GM18520 (cell line): ENCODE results near the gene VPS37D.
"Not testable (repeated sequence)": the region's sequence is repeated elsewhere in the genome, so short reads cannot be mapped to it uniquely, and the experiment has no call there.

Source experiments
- ATAC-seq: cut with Tn5 transposase; IDR thresholded peaks from one replicate; pipeline ENCODE4 v1.9.1; 2021; ENCODE audit not compliant: unreplicated experiment

Gene VPS37D

DNA sequence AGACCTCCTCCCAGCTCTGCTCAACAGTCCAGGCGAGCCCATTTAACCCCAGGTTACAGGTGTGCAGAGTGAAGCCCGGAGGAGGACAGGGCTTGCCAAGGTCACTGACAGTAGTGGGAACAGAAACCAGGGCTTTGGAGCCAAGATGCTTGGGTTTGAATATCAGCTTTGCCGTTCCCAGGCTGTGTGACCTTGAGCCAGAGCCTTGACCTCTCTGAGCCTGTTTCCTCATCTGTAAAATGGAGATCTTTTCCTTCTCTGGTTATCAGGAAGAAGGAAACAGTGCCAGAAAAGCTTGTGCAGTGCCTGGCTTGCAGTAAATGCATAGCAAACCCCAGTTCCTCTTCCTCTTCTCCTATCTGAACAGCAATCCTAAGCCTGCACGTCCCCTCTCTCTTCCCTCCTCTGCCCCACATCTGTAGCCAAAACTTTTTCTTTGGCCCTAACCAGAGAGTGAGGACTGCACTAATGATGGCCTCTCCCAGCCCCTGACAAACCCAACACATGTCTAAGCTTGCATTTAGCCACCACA lies 21.9 kb upstream of the VPS37D start:
- ATAC-seq = no peak

DNA sequence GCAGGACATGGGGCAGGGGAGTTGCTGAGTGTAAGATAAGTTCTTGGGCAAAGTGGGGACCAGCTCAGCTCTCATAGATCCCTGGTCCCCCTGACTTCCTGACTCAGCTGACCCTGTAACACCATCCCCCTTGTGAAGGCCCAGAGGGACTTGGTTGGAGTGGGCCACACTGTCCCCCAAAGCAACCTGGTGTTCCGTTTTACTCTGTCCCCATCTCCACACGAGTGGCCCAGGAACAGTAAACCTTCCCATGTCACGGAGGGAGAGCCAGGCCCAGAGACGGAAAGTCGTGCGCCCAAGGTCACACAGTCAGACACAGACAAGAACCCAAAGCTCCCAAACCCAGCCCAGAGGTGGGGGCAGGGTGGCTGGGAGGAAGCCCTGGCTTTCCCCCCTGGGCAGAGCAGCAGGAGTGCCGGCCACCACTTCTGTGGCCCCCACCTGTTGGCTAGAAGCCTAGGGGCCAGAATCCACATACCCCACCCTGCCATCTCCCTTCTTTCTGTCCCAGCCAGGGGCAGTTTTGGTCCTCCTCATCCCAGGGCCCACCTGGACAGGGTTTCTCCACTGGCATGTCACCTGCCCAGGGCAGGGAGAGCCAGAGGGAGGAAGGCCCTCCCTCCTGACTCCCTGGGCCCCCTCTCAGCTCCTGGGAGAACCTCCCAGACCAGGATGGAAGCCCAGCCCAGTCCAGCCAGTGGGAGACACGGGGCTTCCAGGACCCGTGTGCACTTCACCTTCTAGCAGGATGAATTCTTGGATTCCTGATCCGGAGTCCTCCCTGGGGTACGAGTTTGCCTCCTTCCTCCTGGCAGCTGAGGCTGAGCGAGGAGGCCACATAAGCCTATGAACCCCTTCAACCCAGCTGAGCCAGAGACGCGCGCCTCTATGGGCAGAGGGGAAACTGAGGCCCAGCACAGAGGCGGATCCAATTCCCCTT lies 20.6 kb upstream of the VPS37D start:
- no peak for ATAC-seq

DNA sequence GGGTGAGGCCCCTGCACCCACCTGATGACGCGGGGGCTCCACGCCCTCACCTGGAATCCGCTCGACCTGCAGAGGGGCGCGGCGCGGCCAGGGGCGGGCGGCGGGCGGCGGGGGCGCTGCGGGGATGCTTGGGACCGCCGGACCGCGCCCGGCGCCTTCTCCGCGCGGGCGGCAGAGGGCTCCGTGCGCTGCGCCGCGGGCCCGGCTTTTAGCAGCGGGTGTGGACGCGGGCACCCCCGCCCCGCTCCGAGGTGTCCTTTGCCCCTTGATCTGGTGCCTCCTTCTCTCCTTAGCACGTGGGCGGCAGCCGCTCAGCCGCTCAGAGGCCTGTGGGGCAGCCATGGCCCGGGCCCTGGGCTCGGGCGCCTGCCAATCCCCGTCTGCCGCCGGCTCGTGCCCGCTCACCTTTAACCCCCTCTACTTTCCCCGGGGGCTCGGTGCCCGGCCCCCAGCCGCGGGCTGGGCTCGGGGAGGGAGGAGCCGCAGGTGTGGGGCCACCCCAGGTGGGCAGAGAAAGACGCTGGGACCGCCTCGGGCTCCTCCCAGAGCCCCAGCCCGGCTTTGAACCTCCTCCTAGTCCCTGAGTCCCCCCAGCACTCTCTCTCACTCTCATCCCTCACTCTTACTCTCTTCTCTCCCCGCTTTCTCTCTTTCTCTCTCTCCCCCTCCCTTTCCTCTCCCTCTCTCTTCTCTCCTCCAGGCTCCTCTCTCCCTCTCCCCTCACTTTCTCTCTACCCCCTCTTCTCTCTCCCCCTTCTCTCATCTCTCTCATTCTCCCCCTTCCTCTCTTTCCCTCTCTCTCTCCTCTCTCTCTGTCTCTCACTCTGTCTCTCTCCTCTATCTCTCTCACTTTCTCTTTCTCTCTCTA lies 19.7 kb upstream of the VPS37D start:
- no peak for ATAC-seq

DNA sequence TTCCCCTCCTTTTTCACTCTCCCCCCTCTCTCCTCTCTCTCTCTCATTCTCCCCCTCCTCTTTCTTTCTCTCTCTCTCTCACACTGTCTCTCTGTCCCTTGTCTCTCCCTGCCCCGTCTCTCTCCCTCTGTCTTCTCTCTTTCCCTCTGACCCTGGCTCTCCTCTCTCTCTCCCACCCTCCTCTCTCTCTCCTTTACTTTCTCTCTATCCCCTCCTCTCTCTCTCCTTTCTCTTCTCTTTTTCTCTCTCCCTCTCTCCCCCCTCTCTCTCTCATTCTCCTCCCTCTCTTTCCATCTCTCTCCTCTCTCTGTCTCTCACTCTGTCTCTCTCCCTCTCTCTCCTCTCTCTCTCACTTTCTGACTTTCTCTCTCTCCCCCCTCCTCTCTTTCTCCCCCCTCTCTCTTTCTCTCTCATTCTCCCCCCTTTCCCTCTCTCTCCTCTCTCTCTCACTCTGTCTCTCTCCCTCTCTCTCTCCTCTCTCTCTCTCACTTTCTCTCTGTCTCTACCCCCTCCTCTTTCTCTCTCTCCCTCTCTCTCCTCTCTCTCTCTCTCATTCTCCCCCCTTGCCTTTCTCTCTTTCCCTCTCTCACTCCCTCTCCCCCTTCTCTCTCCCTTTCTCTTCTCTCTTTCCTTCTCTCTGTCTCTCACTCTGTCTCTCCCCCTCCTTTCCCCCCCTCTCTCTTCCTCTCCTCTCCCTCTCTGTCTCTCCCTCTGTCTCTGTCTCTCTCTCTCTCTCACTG lies 18.9 kb upstream of the VPS37D start:
- ATAC-seq = no peak

DNA sequence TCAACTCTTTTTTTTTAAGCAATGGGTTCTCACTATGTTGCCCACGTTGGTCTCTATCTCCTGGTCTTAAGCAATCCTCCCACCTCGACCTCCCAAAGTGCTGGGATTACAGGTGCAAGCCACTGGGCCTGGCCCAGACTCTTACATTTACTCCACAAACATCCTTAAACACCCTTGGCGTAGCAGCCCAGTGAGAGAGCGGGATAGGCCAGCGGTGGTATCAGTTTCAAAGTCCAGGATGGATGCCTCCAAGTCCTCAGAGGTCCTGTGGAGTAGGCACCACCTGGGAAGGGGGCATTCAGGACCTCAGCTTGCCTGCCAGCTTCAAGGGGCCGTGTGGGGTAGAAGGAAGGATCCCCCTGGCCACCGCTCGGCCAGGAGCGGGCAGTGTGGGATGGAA lies 18.1 kb upstream of the VPS37D start:
- ATAC-seq = no peak

DNA sequence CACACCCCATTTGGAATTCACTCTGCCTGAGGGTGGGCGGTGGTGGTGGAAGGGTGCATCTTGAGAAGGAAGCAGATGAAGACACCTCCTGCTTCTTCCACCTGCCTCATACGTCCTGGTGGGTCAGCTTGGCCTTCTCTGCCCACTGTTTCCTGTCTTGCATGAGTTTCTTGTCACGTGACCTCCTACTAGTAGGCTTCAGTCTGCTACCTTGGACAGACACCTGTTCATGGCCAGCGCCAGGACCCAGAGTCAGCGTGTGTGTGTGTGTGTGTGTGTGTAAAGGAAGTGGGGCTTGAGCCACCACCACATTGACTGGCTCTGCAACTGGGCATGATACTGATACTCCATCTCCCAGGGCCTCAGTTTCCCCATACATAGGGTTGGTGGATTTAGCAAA lies 17.1 kb upstream of the VPS37D start:
- no peak for ATAC-seq

DNA sequence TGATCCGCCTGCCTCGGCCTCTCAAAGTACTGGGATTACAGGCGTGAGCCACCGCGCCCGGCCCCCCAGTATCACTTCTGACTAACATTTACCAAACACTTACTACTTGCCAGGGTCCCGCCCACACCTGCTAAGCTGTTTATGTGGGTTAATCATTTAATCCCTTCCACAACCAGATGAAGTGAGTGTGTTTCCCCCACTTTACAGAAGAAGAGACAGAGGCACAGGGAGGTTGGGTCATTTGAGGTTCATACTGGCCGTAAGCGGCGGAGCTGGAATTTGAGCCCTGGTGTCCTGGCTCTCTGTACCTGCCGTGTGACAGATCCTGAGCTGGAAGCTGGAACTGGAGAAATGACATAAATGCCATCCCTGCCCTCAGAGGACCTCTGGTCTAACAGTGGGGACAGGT lies 15.1 kb upstream of the VPS37D start:
- no peak for ATAC-seq

DNA sequence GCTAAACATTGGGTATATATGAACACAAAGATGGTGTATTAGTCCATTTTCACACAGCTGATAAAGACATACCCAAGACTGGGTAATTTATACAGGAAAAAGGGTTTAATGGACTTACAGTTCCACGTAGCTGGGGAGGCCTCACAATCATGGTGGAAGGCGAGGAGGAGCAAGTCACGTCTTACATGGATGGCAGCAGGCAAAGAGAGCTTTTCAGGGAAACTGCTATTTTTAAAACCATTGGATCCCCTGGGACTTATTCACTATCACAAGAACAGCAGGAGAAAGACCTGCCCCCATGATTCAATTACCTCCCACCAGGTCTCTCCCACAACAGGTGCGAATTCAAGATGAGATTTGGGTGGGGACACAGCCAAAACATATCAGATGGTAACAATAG lies 12.3 kb upstream of the VPS37D start:
- not testable (repeated sequence) for ATAC-seq

DNA sequence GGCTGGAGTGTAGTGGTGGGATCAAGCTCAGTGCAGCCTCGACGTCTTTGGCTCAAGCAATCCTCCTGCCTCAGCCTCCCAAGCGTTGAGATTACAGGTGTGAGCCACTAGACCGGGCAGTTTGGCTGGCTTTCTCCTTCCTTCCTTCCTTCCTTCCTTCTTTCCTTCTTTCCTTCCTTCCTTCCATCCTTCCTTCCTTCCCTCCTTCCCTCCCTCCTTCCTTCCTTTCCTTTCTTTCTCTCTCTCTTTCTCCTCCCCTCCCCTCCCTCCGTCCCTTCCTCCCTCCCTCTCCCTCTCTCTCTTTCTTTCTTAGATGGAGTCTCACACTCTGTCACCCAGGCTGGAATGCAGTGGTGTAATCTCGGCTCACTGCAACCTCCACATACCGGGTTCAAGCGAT lies 7.6 kb upstream of the VPS37D start:
- no peak for ATAC-seq

DNA sequence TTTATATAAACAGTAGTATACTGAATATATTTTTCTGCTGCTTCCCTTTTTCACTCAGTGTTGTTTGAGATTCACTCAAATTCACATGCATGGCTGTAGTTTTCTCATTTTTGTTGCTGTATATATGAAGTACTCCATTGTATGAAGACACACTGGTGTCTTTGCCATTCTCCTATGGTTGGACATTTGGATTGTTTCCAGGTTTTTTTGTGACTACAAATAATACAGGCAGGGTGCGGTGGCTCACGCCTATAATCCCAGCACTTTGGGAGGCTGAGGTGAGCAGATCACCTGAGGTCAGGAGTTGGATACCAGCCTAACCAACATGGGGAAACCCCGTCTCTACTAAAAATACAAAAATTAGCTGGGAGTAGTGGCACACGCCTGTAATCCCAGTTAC lies 7.0 kb upstream of the VPS37D start:
- not testable (repeated sequence) for ATAC-seq

DNA sequence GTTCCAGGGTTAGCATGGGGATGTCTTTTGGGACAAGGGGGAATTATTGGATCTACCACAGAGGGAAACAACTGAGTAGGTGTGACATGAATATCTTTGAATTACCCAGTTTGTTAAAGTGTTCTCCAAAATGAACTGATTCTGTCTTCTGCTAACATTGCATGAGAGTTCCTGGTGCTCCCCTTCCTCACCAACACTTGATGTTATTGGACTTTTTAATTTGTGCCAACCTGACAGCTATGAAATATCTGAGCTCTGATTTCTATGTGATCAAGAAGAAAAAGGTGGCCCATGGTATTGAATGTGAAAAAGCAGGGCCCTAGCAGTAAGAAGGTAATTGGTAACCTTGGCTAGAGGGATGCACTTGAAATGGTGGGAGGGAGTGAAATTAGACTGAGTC lies 4.6 kb upstream of the VPS37D start:
- ATAC-seq = no peak

DNA sequence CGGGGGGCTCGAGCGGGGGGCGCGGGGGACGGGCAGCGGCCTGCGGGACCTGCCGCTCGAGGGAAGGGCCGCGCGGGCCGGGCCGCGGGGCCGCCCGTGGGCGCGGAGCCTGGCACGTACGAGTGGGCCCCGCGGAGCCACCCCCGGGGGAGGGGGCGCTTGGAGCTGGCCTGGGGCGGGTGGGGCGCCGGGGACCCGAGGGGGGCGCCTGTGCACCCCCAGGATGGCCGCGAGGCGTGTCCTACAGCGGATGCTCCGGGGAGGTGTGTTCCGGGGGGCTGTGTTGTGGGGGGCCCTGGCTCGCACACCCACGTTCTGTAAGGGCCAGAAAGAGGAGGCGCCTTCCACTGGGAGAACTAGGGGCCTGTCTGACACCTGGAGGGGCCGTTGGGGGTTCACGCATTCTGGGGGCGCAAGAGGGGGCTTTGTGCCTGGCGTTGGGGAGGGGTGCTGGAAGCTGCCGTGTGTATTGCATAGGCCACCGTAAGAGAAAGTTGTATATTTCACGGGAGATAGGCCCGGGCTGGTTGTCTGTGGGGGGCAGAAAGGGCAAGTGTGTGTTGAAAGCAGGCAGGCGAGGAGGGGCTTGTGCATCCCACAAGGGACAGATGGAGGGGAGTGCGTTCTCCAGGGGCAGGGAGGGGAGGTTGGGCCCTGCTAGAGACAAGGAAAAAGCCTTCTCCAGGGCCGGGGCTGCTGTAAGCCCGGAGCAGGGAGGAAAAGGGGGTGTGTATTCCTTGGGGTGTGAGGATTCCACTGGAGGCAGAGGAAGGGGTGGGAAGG lies 663 bp downstream of the VPS37D start:
- no peak for ATAC-seq

DNA sequence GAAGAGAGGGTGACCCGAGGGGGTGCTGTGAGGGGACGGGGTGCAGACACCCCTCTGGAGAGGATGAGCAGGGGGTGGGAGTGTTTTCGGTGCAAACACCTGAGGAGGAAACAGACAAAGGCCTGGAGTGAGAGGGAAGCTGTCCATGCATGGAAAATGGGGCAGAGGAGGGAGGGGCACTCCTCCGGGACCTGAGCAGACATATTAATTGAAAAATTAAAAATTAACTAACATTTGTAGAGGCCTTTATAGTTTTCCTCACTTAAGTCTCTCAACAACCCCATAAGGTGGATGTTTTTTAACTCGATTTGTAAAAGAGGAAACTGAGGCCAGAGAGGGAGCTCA lies 1.2 kb downstream of the VPS37D start:
- no peak for ATAC-seq

DNA sequence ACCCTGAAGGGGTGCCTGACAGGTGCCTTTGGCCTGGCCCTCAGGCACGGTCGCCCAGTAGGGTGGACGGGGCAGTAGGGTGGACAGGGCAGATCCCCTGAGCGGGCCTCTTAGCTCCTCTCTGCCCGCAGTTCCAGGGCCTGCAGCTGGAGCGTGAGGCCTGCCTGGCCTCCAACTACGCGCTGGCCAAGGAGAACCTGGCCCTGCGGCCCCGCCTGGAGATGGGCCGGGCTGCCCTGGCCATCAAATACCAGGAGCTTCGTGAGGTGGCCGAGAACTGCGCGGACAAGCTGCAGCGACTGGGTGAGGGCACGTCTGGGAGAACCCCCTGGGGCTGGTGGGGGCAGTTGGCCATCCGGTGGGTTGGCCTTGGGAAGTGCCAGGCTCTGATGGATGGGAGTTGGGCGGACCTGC lies 1.7 kb downstream of the VPS37D start:
- ATAC-seq = no peak

DNA sequence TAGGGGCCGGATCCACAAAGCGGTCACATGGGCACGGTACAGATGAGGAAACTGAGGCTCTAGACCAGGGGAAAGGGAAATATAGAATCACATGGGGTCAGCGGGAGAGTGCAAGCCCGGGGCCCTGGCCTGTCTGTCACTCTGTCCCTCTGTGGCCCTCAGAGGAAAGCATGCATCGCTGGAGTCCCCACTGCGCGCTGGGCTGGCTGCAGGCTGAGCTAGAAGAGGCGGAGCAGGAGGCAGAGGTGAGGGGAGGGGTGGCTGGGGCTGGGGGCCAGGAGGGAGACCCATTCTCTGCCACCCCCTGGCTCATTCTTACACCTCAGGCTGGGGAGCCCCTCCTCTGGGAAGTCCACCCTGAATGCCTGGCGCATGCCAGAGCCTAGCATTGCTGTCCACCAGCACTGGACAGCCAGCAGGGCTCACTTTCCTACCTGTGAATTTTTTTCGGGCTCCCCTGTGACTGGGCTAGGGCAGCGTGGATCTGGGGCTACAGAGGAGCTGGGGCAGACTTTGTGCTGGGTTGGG lies 2.3 kb downstream of the VPS37D start:
- ATAC-seq = no peak

DNA sequence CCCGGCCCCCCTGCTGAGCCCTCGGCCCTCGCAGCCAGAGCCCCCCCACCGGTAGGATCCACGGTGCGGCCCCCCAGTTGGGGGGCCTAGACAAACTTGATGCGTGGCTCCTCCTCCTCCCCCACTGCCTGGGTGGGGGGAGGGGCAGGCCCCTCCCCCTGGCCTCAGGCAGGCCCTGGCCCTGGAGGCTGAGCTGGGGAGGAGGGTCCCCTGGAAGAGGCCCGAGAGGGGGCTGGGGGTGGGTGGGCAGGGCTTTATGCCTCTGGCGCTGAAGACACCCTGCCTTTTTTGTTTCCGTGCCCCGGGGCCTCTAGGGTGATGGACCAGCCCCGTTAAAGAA lies 3.7 kb downstream of the VPS37D start:
- no peak for ATAC-seq

DNA sequence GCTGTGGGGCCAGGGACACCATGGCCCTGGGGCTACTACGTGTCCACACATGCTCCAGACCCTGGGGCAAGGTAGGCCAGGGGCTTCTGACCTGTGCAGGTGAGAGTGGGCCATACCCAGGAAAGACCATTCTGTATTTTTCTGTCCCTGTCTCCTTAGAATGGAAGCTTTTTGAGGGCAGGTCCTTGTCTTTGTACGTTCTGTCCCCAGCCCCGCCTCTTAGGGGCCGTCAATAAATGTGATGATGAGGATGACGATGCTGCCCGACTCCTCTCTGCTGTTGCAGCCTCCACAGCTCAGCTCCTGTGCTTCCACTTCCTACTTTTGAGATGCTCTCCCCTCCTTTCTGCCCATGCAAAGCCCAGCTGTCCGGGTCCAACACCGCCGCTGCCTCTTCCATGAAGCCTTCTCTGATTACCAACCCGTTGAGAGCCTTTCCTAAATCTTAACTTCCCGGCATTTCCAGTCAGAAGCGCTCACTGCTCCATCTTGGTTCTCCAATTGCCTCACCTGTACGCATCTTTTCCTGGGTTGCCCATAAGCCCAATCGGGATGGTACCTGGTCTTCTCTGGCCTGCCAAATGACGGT lies 4.3 kb downstream of the VPS37D start:
- ATAC-seq = no peak

DNA sequence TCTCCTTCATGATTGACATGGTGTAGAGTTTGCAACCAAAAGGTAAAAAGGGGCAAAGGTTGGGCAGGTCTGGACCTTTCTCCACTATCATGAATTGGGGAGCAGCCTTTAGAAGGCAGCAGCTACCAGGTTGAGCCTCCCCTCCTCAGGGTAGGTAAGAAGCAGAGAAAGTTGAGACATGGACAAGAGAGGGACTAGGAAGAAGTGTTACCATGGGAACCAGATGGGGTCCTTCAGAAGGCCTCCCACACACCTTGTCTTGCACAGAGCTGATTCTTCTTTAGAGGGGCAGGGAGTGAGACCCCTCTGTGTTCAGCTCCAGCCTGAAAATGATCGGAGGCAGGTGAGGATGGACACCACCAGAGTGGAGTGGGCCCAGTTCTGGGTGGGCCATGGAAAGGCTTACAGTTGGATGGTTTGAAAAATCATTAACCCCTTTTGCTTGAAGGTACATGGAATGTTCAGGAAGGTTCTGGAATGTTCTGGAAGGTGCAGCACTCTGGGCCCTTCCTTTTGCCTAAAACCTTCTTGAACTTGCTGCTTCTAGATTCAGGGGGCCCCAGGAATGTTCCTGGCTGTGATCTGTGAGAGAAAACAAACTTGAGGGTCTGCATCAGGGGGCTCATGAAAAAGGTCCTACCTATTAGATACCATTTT lies 7.0 kb downstream of the VPS37D start:
- no peak for ATAC-seq

DNA sequence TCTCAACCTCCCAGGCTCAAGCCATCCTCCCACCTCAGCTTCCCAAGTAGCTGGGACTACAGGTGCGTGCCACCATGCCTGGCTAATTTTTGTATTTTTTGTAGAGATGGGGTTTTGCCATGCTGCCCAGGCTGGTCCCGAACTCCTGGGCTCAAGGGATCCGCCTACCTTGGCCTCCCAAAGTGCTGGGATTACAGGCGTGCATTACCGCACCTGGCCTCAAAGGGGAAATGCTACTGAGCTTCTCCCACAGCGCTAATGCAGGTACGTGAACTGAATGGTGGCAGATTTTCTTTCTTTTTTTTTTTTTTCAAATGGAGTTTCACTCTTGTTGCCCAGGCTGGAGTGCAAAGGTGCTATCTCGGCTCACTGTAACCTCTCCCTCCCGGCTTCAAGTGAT lies 8.4 kb downstream of the VPS37D start:
- not testable (repeated sequence) for ATAC-seq
